Activated CD8-positive, alpha-beta memory T cell treated with anti-CD3 and anti-CD28 coated beads for 36 hours (primary cell): ENCODE data around the gene C1QTNF8. TPM values are rescaled to one million over a fixed set of nuclear protein-coding genes. Genes with fewer than 3 reads are reported as not detected.

Experiments
- CTCF ChIA-PET: fragments of 350-600 bp; sonication (Branson Sonifier 250); formaldehyde crosslinking; loops from one replicate; lab custom pipeline; 2021; ENCODE audit warnings: antibody characterized with exemption; lab: Charles Lee
- POLR2A ChIA-PET: fragments of 350-600 bp; sonication (Branson Sonifier 250); formaldehyde crosslinking; loops from one replicate; lab custom pipeline; 2021; ENCODE audit warnings: antibody characterized with exemption; lab: Charles Lee
- total RNA-seq, 2 experiments: library from RNA; stranded (reverse); gene quantifications; one replicate each; pipeline ENCODE4 v1.2.3, GENCODE V29; 2021

The C1QTNF8 gene
- total RNA-seq, 2 experiments from 2014 or later = not detected

DNA sequence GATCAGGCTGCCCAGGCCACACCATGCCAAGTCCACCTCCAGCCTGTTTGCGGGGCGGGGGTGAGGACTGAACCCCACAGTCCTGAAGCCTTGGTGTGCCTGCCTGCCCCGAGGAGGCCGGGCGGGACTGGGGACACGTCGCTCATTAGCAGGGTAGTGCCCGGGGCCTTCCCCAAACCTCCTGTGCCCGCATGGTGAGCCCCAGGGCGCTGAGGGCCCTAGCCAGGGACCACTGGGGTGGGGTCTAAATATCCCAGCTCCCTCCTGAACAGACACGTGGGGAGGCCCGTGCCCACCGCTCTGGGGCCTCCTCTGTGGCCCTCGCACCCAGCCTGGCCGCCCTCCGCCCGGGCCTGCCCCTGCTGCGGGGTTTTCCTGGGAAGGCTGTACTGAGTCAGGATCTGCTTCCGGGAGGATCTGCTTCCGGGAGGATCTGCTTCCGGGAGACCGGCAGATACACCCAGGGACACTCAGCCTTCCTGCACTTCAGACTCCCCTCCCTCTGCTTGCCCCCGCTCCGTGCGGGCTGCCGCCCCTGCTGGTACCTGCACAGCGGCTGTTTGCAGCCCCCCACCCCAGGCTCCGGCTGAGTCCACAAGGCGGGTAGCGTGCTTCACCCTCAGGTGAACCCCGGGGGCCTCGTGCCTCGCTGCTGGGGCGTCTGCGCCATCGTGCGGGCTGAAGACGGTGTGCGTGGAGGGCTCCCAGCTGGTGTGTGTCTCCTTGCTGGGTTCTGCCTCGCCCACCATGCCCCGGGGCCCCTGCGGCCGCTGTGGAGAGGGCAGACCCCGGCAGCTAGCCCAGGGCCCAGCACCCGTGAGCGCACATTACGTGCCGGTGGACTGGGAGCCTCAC is 33.3 kb upstream of the C1QTNF8 start:
- ChIA-PET POLR2A (no interaction called here), CTCF (no interaction called here)

DNA sequence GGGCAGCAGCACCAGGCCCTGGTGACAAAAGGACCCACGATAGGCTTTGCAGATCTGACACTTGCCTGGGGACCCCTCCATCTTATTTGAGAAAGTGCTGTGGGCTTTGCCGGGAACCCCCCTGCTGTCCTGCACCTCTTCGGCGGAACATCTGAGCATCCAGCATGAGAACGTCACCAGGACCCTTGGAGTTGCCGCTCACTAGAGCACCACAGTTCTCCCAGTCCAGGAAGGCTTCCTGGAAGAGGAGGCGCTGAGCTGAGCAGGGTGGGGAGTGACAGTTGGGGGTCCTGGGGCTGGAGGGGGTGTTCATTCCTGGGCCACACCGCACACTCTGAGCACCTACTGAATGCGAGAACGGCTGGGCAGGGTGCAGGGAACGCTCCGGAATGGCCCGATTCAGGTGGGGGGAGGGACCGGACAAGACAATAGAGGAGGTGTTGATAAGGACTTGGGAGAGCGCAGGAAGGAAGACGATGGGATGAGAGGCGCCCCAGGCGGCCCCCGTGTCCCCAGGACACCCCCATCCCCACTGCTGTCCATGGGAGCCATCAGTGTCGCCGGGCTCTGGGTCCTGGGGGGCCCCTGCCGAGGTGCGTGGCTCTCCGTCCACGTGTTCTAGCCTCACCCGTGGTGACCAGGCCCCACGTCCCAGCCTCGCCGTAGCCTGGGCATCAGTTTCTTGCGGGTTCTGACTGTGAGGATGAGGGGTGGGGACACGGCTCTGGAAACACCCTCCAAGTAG is 32.1 kb upstream of the C1QTNF8 start:
- POLR2A ChIA-PET = no interaction called here
- CTCF ChIA-PET = no interaction called here

DNA sequence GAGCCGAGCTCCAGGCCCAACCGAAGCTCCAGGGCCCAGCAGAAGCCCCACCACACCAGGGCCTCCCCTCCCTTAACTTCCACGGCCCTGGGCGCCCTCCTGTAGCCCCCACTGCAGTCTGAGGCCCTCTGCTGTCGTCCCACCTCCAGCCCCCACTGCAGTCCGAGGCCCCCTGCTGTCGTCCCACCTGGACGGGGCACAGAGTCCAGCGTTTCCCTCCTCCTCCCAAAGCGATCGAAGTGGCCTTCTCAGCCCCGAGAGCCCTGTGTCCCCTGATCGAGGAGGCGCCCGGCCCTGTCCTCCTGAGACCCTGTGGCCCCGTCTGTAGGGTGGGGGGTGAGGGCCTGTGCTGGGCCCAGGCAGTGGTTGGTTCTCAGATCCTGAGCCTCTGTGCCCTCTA is 31.1 kb upstream of the C1QTNF8 start:
- POLR2A ChIA-PET = no interaction called here

DNA sequence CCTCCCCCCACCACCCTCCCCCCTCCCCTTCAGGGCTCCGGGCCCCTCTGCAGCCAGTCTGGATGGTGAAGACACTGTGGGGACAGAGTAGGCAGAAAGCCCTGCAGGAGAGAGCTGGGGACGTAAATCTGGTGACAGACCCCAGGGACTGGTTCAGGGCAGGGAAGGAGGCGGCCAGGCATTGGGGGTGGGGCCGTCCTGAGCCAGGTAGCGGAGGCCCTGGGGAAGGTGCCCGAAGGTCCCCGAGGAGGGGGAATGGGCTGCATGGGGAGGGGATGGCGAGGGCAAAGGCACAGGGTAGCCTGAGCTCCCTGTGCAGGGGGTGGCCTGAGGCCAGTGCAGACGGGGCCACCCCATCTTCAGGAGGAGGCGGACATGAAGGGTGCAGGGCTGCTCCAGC is 30.5 kb upstream of the C1QTNF8 start:
- POLR2A ChIA-PET = no interaction called here
- CTCF ChIA-PET = no interaction called here

More for the DNA sequence above, 31.1 kb upstream of the C1QTNF8 start:
- CTCF ChIA-PET = no interaction called here

DNA sequence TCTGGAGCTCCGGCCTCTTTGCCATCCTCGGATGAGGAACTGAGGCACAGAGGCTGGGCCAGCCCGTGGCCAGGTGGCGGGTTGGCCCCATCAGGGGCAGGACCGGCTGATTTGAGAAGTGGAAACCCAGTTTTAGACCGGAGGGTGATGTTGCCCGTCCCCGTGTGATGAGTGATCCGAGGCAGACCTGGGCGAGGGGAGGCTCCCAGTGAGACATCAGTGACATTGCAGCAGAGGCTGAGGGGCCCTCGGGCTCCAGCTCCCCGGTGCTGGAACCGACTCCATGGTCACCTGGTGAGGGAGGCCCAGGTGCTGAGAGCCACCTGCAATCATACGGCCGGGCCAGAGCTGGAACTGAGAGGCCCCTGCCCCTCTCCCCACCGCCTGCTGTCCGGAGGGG is 30.0 kb upstream of the C1QTNF8 start:
- CTCF ChIA-PET = no interaction called here
- POLR2A ChIA-PET = no interaction called here

DNA sequence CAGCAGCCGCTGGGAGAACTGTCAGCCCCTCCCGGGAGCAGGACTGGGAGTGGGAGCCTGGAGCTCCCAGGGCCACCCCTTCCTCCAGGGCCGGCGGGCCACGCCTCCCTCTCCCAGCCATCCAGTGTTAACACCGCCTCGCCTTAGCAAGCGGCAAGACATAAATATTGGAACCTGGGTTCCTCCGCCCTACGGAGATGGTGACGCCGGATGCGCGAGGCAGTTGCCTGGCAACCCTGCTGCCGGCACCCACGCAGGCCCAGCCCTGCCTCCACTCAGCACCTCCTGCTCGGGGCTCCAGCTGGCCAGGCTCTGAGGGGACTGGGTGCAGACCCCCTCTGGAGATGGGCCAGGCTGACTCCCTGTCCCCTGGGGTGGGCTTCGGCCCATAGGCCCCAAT is 29.4 kb upstream of the C1QTNF8 start:
- ChIA-PET POLR2A (no interaction called here), CTCF (no interaction called here)

DNA sequence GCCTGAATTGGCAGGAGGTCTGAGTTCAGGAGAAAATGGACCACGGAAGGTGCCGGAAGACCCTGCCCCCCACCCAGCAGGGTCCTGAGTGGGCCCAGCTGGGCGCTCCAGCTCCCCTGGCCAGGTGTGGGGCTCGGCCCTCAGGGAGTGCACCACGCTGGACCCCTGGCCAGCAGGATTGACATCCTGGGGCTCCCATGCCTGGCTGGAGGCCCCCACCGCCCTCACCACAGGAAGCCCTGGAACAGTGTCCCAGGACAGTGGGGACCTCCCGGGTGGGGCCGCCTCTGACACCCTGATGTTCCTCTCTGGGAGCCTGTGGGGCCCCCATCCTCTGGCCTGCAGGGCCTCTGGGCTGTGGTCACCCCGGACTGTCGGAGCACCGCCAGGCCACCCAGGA is 28.8 kb upstream of the C1QTNF8 start:
- POLR2A ChIA-PET = no interaction called here
- CTCF ChIA-PET = no interaction called here

DNA sequence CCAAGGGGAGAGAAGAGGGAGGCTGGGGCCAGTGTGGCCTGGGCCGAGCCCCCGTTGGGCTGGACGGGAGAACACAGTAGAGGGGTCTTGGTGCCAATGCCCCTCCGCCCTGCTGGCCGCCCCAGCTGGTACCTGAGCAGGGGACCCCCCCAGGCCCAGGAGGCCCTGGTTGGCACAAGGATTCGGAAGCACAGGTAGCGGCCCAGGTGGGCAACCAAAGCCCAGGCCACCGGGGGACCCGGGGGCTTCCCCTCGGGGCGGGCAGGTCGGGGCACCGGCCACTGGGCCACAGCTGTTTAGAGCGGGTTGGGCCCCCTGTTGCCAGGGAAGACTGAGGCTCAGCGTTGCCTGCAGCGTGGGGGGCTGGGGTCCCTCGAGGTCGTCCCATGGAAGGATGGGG is 28.2 kb upstream of the C1QTNF8 start:
- ChIA-PET CTCF (no interaction called here), POLR2A (no interaction called here)

DNA sequence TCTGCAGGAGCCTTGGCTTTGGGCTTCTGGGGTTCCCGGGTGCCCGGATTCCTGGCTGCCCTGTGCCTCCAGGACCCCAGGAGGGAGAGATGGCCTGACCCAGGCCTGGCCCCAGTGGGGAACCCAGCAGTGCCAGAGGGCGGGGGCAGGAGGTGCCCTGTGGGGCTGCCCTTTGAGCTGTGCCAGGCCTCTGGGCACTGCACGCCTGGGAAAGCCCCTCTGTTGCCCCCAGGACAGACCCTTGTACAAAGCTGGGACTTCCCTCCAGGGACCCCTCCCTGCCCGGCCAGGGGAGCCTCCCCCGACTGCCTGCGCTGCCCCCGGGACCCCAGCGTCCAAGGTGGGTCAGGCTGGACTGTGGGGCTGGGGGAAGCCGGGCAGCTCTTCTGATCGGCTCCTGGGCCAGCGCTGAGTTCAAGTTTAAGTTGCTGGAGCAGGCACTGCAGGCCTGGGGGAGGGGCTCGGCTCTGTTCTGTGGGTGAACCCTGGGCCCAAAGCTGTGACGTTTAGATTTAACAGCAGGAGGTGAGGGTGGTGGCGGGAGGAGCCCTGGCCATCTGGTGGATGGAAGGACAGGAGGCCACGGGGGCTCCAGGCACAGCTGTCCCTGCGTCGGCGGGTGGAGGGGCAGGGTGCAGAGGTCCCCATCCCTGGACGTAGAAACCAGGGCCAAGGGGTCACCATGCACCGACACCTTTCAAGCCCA is 27.6 kb upstream of the C1QTNF8 start:
- POLR2A ChIA-PET = no interaction called here
- CTCF ChIA-PET = no interaction called here

DNA sequence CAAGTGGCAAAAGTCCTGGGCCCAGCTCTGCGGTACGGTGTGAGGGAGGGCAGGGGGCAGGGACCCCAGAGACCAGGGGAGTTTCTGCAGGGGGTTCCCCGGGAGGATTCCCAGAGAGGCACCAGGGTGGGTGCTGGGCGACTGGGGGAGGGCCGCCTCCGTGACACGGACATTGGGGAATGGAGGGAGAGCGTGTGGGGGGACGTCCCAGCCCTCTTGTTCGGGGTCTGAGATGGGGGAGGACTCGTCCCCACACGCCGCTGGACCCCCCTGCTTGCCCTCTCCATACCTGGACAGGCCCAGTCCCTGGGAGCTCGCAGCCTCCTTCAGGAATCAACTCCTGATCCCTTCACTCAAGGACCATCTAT is 26.3 kb upstream of the C1QTNF8 start:
- ChIA-PET POLR2A (no interaction called here), CTCF (no interaction called here)

DNA sequence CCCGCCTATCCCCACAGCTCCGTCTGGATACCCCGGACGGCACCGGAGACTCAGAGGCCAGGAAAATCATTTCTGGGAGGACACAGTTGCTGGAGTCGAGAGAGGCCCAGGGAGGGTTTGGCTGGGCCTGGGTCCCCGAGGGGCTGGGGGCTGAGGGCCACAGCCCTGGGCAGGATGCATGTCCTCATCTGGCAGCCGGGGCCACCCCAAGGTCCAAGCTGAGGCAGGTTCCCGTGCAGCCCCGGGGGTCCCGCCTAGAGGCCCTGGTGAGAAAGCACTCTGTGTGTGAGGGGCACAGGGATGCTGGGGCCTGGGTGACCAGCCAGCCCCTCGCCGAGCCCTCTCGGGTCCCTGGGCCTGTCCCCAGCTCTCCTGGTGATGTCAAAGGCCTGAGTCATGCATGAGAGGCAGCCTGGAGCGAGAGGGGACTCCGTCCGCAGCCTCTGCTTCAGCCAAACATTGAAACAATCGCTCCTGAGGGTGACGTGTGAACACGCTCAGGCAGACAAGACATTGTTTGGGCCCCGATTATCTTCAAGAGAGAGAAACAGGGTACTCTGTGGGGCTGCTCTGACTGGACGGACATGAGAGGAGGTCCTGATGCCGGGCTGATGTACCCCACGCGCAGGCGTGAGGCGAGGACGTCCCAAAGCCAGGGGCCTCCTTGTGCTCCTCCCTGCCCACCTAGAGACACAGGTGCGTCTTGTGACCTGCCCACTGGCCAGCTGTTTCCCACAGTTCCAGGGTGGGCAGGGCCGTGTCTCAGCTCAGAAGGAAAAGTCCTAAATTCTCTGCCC is 25.8 kb upstream of the C1QTNF8 start:
- CTCF ChIA-PET = no interaction called here
- POLR2A ChIA-PET = no interaction called here

DNA sequence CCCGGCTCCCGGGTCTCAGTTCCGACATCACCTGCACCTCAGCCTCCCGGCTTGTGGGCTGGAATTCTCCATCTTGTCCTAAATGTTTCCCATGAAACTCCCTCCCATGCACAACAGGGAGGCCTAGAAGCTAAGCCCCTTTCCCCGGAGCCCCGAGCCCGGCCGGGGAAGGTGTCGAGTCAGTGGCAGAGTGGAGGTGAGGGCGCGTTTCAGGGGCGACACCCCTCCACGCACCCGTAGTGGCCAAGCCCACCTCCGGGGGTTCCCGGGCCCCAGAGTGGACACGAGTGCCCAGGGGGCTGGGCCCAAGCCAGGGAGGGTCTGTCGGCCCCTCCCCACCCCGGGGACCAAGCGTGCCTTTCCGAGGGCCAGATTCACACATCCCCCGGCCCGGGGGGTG is 25.0 kb upstream of the C1QTNF8 start:
- POLR2A ChIA-PET = no interaction called here

DNA sequence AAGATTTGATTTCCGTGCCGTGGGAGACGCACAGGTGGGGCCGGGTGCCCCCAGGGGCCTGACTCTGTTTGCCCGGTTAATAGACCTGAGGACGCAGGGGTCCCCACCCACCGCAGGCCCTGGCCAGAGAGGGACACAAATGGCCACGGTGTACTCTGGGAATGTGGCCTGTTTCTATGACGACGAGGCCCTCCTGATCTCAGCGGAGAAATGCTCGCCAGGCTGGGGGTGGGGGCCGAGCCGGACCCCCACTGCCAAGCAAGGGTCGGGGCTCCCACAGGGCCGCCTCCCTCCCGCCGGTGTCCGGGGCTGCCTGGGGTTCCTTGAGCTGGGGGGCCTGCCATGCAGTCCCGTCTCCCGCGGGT is 24.5 kb upstream of the C1QTNF8 start:
- ChIA-PET CTCF (interaction anchor here (1.2 kb wide), 1 partner anchor 63 kb away, joined by 3 read pairs; no protein-coding TSS in a partner anchor), POLR2A (no interaction called here)

More for the DNA sequence above, 25.0 kb upstream of the C1QTNF8 start:
- CTCF ChIA-PET = interaction anchor here (1.2 kb wide), 1 partner anchor 64 kb away, joined by 3 read pairs; no protein-coding TSS in a partner anchor

DNA sequence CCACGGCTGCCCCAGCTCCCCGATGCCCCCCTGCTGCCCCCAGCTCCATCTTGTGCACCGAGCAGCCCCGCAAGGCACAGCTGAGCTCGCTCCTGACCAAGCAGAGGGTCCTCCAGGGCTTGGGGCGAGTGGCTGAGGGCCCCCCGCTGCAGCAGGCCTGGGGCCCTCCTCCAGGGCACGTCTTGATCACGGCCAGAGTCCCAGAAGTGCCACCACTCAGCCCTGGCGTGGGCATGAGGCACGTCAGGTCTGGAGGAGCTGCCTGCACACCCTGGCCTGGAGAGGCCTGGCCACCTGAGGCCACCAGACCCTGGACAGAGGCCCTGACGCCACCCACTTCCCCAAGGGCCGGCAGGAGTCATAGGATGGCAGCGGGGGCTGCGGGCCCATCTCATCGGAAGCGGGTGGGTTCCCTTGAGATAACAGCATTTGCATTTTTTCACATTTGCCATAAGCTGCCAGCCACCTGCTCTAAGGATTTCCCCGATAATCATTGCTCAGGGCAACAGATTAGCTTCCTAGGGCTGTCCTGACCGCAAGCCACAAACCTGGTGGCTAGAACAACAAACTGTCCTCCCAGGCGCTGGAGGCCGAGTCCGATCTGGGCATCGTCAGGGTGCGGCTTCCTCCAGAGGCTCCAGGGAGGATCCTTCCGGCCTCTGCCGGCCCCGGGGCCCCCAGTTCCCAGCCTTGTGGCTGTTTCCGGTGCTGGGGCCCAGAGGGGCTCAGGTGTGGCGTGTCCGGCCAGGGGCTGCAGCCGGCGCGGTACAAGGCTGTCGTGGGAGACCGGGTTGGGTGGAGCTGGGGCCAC is 23.9 kb upstream of the C1QTNF8 start:
- ChIA-PET CTCF (interaction anchor here (1.2 kb wide), 1 partner anchor 63 kb away, joined by 3 read pairs; no protein-coding TSS in a partner anchor), POLR2A (no interaction called here)

DNA sequence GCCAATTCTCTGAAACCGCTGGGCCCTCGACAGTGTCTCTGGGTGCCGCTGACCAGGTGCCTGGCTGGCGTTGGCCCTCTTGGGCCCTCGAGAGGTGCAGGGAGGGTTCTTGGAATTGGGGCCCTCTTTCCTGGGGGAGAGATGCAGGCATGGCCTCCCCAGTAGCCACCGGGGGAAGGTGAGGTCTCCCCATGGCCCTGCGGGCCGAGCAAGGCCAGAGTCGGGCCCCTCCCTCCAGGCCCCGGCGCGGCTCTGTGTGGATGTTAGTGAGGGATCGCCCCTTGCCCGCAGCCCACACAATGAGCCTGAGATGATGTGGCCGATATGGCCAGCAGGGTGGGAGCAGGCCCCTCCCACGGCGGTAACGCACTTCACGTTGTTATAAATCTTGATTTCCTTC is 23.1 kb upstream of the C1QTNF8 start:
- CTCF ChIA-PET = no interaction called here
- POLR2A ChIA-PET = no interaction called here

DNA sequence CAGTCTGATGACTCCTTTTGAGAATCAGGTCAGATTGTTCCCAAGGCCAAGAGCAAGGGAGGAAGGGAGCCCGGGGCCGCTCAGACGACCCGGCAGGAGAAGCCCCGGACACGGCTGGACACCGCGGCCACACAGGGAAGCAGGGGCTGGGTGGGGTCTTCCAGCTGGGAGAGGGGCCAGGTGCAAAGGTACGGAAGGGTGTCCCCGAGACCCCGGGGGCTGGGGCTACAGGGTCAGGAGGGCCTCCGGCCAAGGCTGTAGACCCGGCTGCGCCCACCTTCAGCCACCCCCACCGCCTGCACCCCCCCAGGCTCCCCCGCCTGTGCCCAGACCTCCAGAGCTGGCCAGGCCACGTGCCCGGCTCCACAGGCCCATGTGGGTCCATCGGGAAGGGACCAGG is 21.9 kb upstream of the C1QTNF8 start:
- ChIA-PET CTCF (no interaction called here), POLR2A (no interaction called here)

DNA sequence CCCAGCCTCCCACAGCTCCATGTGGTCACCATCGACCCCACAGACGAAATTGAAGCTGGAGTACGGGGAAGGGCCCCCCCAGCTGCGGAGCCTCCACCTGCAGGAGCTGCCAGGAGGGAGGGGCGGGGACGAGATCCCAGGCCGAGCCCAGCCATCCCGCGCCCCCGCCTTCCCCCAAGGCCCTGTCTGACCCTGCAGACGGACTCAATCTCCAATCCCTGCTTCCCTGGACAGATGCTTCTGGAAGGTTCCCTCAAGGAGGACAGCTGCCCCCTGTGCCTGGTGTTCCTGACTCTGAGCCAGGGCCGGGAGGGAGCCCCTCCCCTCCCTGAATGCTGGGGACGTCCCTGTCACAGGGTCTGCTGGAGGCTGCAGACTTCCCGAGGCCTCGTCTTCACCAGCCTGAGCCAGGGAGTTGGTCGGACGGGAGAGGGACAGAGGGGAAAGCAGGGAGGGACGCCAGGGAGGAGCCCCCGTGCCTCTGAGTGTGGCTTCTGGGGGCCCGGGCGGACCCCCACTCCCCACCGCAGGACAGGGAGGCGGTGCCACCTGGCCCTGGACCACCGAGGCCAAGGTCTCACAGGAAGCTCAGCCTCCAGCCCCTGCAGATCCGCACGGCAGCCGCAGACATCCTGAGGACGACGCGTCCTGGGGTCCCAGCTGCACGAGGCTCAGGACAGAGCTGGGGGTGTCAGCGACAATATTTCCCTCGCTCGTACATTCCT is 21.3 kb upstream of the C1QTNF8 start:
- ChIA-PET POLR2A (no interaction called here), CTCF (no interaction called here)

DNA sequence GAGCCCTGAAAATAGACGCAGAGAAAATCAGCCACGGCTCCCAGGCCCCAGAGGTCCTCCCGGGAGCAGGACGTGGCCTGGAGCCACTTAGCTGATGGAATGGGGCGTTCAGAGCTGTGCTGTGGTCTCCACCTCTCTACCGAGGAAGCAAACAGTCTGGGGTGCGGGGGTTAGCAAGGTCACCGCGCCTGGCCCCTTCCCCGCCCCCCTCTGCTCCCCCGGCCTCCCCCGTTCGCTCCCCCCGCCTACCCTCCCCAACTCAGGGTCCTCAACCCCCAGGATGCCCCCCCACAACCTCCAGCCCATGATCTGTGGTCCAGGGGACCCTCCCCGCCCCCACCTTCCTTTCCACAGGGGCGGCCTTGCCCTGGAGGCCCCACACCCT is 20.6 kb upstream of the C1QTNF8 start:
- ChIA-PET POLR2A (no interaction called here), CTCF (no interaction called here)
